IMR-90 (cell line): ENCODE results near the gene NOD1. TPM values are rescaled to one million over a fixed set of nuclear protein-coding genes. Genes with fewer than 3 reads are reported as not detected.

Experiments
- ATAC-seq: fragments of 200-7000 bp; cut with Tn5 transposase; 2 replicates; pipeline ENCODE4 v1.9.1; 2020; ENCODE audit warnings: low read depth, mild to moderate bottlenecking, moderate library complexity
- BruUV-seq: library from RNA; stranded (reverse); fragments of 400-500 nt; replicated peaks from 2 replicates; lab custom pipeline; 2021; lab: Mats Ljungman, UMichigan
- CTCF ChIA-PET: fragments of 300-600 bp; formaldehyde crosslinking; extraction: SDS; loops from one replicate; lab custom pipeline; 2021; ENCODE audit warnings: antibody characterized with exemption; lab: Yijun Ruan, JAX
- POLR2A ChIA-PET: fragments of 300-600 bp; sonication (Branson Sonifier 250); formaldehyde crosslinking; loops from one replicate; lab custom pipeline; 2022; ENCODE audit warnings: antibody characterized with exemption; ENCODE audit not compliant: unreplicated experiment; lab: Charles Lee
- DNase-seq: peaks from one replicate; pipeline ENCODE4 v3.0.0; 2013
- H2AFZ ChIP-seq: replicated peaks from 2 replicates; pipeline ENCODE3; 2013; ENCODE audit warnings: low read length, mild to moderate bottlenecking; ENCODE audit not compliant: poor library complexity
- H2AK5ac ChIP-seq: 2 replicates; pipeline ENCODE4 v1.6.1; 2013; ENCODE audit warnings: low read depth, low read length, inconsistent platforms
- H2AK9ac ChIP-seq: replicated peaks from 2 replicates; pipeline ENCODE3; 2013; ENCODE audit warnings: mild to moderate bottlenecking, low read depth, low read length, moderate library complexity; ENCODE audit not compliant: poor library complexity
- H2BK120ac ChIP-seq: 2 replicates; pipeline ENCODE4 v1.6.1; 2013; ENCODE audit warnings: low read depth, low read length, inconsistent platforms
- H2BK15ac ChIP-seq: 3 replicates; pipeline ENCODE4 v1.6.1; 2013; ENCODE audit warnings: low read depth, low read length, inconsistent platforms
- H2BK20ac ChIP-seq: 2 replicates; pipeline ENCODE4 v1.6.1; 2013; ENCODE audit warnings: low read depth, mild to moderate bottlenecking, inconsistent platforms, low read length, moderate library complexity
- H2BK5ac ChIP-seq: 2 replicates; pipeline ENCODE4 v1.6.1; 2013; ENCODE audit warnings: mild to moderate bottlenecking, low read depth, low read length, inconsistent platforms; ENCODE audit not compliant: poor library complexity, severe bottlenecking
- H3K14ac ChIP-seq: replicated peaks from 2 replicates; pipeline ENCODE4 v1.6.1; 2013; ENCODE audit warnings: low read depth, low read length, inconsistent platforms
- H3K18ac ChIP-seq: 2 replicates; pipeline ENCODE4 v1.6.1; 2013; ENCODE audit warnings: low read depth, low read length, control low read depth
- H3K23ac ChIP-seq: 2 replicates; pipeline ENCODE4 v1.6.1; 2013; ENCODE audit warnings: low read depth, low read length, inconsistent platforms
- H3K27ac ChIP-seq: 2 replicates; pipeline ENCODE4 v1.5.1; 2013; ENCODE audit warnings: mild to moderate bottlenecking, control low read depth, low read length; ENCODE audit not compliant: insufficient read depth
- H3K27me3 ChIP-seq: 2 replicates; pipeline ENCODE4 v1.6.1; 2013; ENCODE audit warnings: low read length; ENCODE audit not compliant: control insufficient read depth, insufficient read depth
- H3K36me3 ChIP-seq: 2 replicates; pipeline ENCODE4 v1.6.1; 2013; ENCODE audit warnings: low read length, mixed read lengths; ENCODE audit not compliant: control insufficient read depth, insufficient read depth
- H3K4ac ChIP-seq: 2 replicates; pipeline ENCODE4 v1.6.1; 2013; ENCODE audit warnings: low read depth, low read length, inconsistent platforms
- H3K4me1 ChIP-seq: 2 replicates; pipeline ENCODE4 v1.6.1; 2013; ENCODE audit warnings: low read length, mixed read lengths; ENCODE audit not compliant: control insufficient read depth, insufficient read depth
- H3K4me2 ChIP-seq: 2 replicates; pipeline ENCODE4 v1.6.1; 2013; ENCODE audit warnings: low read depth, mild to moderate bottlenecking, control low read depth, low read length, moderate library complexity
- H3K4me3 ChIP-seq: 2 replicates; pipeline ENCODE4 v1.5.1; 2013; ENCODE audit warnings: low read depth, mild to moderate bottlenecking, control low read depth, low read length, moderate library complexity; ENCODE audit not compliant: insufficient read depth
- H3K56ac ChIP-seq: 2 replicates; pipeline ENCODE4 v1.6.1; 2013; ENCODE audit warnings: low read length, inconsistent platforms; ENCODE audit not compliant: insufficient read depth; ENCODE audit errors: extremely low read depth
- H3K79me1 ChIP-seq, 2 experiments: 2 replicates each; pipeline ENCODE4 v1.6.1; 2013; ENCODE audit warnings: low read length in 2 of 2, inconsistent platforms in 1 of 2, low read depth in 1 of 2
- H3K9ac ChIP-seq: 2 replicates; pipeline ENCODE4 v1.6.1; 2013; ENCODE audit warnings: low read depth, low read length, control low read depth
- H3K9me1 ChIP-seq: 2 replicates; pipeline ENCODE4 v1.6.1; 2013; ENCODE audit warnings: low read length, inconsistent platforms; ENCODE audit not compliant: insufficient read depth
- H3K9me3 ChIP-seq: 2 replicates; pipeline ENCODE4 v1.6.1; 2013; ENCODE audit warnings: low read length; ENCODE audit not compliant: control insufficient read depth, insufficient read depth
- H4K20me1 ChIP-seq: 2 replicates; pipeline ENCODE4 v1.6.1; 2013; ENCODE audit warnings: low read length, inconsistent platforms; ENCODE audit not compliant: insufficient read depth
- H4K5ac ChIP-seq: 2 replicates; pipeline ENCODE4 v1.6.1; 2013; ENCODE audit warnings: mild to moderate bottlenecking, low read depth, low read length, control low read depth
- H4K8ac ChIP-seq, 2 experiments: 2 replicates each; pipeline ENCODE4 v1.6.1; 2013; ENCODE audit warnings: low read depth in 2 of 2, low read length in 2 of 2, control low read depth in 1 of 2, inconsistent platforms in 1 of 2
- H4K91ac ChIP-seq: 2 replicates; pipeline ENCODE4 v1.6.1; 2013; ENCODE audit warnings: low read depth, low read length, inconsistent platforms; ENCODE audit not compliant: insufficient read depth
- CEBPB ChIP-seq: IDR thresholded peaks from 2 replicates; pipeline ENCODE4 v1.6.1; 2012; ENCODE audit warnings: low read depth, low read length, improper control_type of control experiment
- CHD1 ChIP-seq: IDR thresholded peaks from 2 replicates; pipeline ENCODE4 v1.6.1; 2012; ENCODE audit warnings: low read depth, low read length, improper control_type of control experiment
- FOS ChIP-seq: fragments of 150-350 bp; IDR thresholded peaks from 2 replicates; pipeline ENCODE4 v1.6.1; 2016; ENCODE audit warnings: low read depth, low read length
- MAFK ChIP-seq: IDR thresholded peaks from 2 replicates; pipeline ENCODE4 v1.6.1; 2012; ENCODE audit warnings: low read depth, low read length, improper control_type of control experiment
- MAZ ChIP-seq: IDR thresholded peaks from 2 replicates; pipeline ENCODE4 v1.6.1; 2012; ENCODE audit warnings: low read depth, mild to moderate bottlenecking, low read length, improper control_type of control experiment, moderate library complexity, borderline replicate concordance
- NFE2L2 ChIP-seq: fragments of 150-350 bp; IDR thresholded peaks from 2 replicates; pipeline ENCODE4 v1.6.1; 2016; ENCODE audit warnings: low read depth, mild to moderate bottlenecking, low read length
- RAD21 ChIP-seq: IDR thresholded peaks from 2 replicates; pipeline ENCODE4 v1.6.1; 2012; ENCODE audit warnings: low read length, improper control_type of control experiment
- RCOR1 ChIP-seq: IDR thresholded peaks from 2 replicates; pipeline ENCODE4 v1.6.1; 2012; ENCODE audit warnings: mild to moderate bottlenecking, low read length, improper control_type of control experiment; ENCODE audit not compliant: insufficient replicate concordance
- SMC3 ChIP-seq: fragments of 150-350 bp; IDR thresholded peaks from 2 replicates; pipeline ENCODE4 v1.6.1; 2016; ENCODE audit warnings: low read depth, mild to moderate bottlenecking, antibody characterized with exemption, low read length, moderate library complexity
- WGBS, 2 experiments: methylation state at CpG; one replicate each; pipeline versions ENCODE4 v1.1.5 to v1.1.7; 2013; ENCODE audit warnings: missing lambda C conversion rate in 2 of 2; ENCODE audit not compliant: insufficient read length in 1 of 2; ENCODE audit errors: extremely low coverage in 2 of 2; 5-methylcytosine and 5-hydroxymethylcytosine counted together
- dilution Hi-C: fragments of 300-500 bp; cut with HindIII; formaldehyde crosslinking; loops from one replicate; pipeline ENCODE4 v1.14.3; 2018; ENCODE audit warnings: low sequenced_read_pairs; ENCODE audit not compliant: unreplicated experiment
- in situ Hi-C: fragments of 300-500 bp; cut with MboI; formaldehyde crosslinking; loops from 3 replicates; pipeline ENCODE4 v1.14.3; 2019; ENCODE audit warnings: low sequenced_read_pairs, inconsistent platforms, mixed read lengths
- intact Hi-C: fragments of 100-400 bp; cut with micrococcal nuclease; formaldehyde crosslinking; loops from 2 replicates; pipeline ENCODE4 v1.10.0; 2022
- polyA plus RNA-seq, 3 experiments: library from polyadenylated mRNA; depleted of rRNA; stranded (reverse); fragments of >200 nt; gene quantifications; 2 replicates each; pipeline ENCODE4 v1.2.3, GENCODE V29; 2012; ENCODE audit warnings: low replicate concordance in 1 of 3
- total RNA-seq: library from RNA; depleted of rRNA; stranded (reverse); fragments of >200 nt; gene quantifications from 2 replicates; pipeline ENCODE4 v1.2.3, GENCODE V29; 2012
- TF ChIP-seq, protein P1 (sequence below): fragments of 150-350 bp; IDR thresholded peaks from 2 replicates; pipeline ENCODE4 v1.6.1; 2016; ENCODE audit warnings: low read depth, mild to moderate bottlenecking, low read length, moderate library complexity, borderline replicate concordance

Gene NOD1
- total and polyA plus RNA-seq, 2 of the 4 experiments (the other 2 are of a cell fraction) = 1.8 to 3.0 TPM

DNA sequence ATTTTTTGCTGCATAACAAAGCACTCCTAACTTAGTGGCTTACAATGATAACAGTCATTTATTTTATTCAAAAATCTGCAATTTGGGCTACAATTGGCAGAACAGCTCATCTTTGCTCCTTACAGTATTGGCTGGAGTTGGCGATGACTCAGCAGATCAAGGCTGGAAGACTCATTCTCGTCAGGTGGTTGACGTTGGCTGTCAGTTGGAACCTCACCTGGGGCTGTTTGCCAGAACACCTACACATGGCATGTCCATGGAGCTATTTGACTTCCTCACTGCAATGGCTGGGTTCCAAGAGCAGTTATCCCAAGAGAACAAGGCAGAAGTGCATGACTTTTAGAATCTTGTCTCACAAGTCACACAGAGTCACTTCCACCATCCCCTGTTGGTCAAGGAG is 75.1 kb downstream of the NOD1 start:
- Histone ChIP-seq H2BK20ac (no peak overlapping the region), H3K27me3 (no peaks in the 10 kb centered on the region), H3K36me3 (no peaks in the 10 kb centered on the region), H2AK9ac (no peak overlapping the region), H4K5ac (no peak overlapping the region), H3K23ac (no peak overlapping the region), H3K9ac (no peak overlapping the region), H3K14ac (no peak overlapping the region), H2AFZ (no peak overlapping the region), H3K56ac (no peak overlapping the region), H3K18ac (no peak overlapping the region), H2BK15ac (no peak overlapping the region), H2AK5ac (no peak overlapping the region), H3K9me3 (no peaks in the 10 kb centered on the region), H2BK5ac (no peak overlapping the region), H4K91ac (no peak overlapping the region), H4K8ac (no peak overlapping the region), H3K4me2 (no peak overlapping the region), H3K4ac (no peak overlapping the region), H3K4me1 (no peaks in the 10 kb centered on the region), H3K4me3 (no peak overlapping the region), H4K20me1 (no peaks in the 10 kb centered on the region), H3K9me1 (0 out of 2 replicates have a peak, but pooled peaks cover 4% of the 10 kb centered on the region), H3K79me1 (no peaks in the 10 kb centered on the region), H3K27ac (no peak overlapping the region), H2BK120ac (no peak overlapping the region)
- intact Hi-C loops = no loop called here
- CTCF ChIA-PET = no interaction called here
- POLR2A ChIA-PET = no interaction called here
- BruUV-seq = no TSS peak
- DNase-seq = no peak
- dilution Hi-C loops = no loop called here
- TF ChIP-seq RCOR1 = no peak
- TF ChIP-seq FOS = no peak
- no peak for TF ChIP-seq CEBPB
- no peak for TF ChIP-seq RAD21
- TF ChIP-seq NFE2L2 = peak; percentile 76
- TF ChIP-seq CHD1 = no peak
- no peak for TF ChIP-seq SMC3
- TF ChIP-seq, protein P1, sequence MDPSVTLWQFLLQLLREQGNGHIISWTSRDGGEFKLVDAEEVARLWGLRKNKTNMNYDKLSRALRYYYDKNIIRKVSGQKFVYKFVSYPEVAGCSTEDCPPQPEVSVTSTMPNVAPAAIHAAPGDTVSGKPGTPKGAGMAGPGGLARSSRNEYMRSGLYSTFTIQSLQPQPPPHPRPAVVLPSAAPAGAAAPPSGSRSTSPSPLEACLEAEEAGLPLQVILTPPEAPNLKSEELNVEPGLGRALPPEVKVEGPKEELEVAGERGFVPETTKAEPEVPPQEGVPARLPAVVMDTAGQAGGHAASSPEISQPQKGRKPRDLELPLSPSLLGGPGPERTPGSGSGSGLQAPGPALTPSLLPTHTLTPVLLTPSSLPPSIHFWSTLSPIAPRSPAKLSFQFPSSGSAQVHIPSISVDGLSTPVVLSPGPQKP = no peak
- peak; percentile 65; the same call in 1 of the 2 replicates for TF ChIP-seq MAFK
- TF ChIP-seq MAZ = no peak
- in situ Hi-C loops = no loop called here
- no peak for ATAC-seq
- 89% methylated on average over 3 of the region's 3 CpGs; no CpG with 5 or more reads in 1 of the 2 experiments for WGBS, 2 experiments
